ENCODE data around the gene DOCK3. TPM values are rescaled to one million over a fixed set of nuclear protein-coding genes. Genes with fewer than 3 reads are reported as not detected.

The DOCK3 gene
- total and polyA plus RNA-seq, 2 of the 4 experiments (the other 2 are of a cell fraction), result under 0.01 to 0.12 TPM

- H3K27me3 ChIP-seq (ENCODE audit: control insufficient read depth, insufficient read depth, low read length), result no peaks in the 10 kb centered on the region
- H4K8ac ChIP-seq (ENCODE audit: low read depth in 2 of 2, low read length in 2 of 2), result no peak overlapping the region
- no peak overlapping the region for H3K18ac ChIP-seq (ENCODE audit: low read depth, low read length)
- in situ Hi-C loops (cut with MboI; ENCODE audit: low sequenced_read_pairs) (no loop called here), intact Hi-C loops (cut with micrococcal nuclease) (no loop called here), dilution Hi-C loops (cut with HindIII; ENCODE audit: low sequenced_read_pairs, unreplicated experiment) (no loop called here)
- ATAC-seq (ENCODE audit: low read depth) (no peak), DNase-seq (no peak)
- no peak overlapping the region for H2BK120ac ChIP-seq (ENCODE audit: low read depth, low read length)
- no peak overlapping the region for H3K14ac ChIP-seq (replicated peaks; ENCODE audit: low read depth, low read length)
- WGBS, 2 experiments (ENCODE audit: extremely low coverage in 2 of 2, insufficient read length in 1 of 2), result no CpG with 5 or more reads among the region's 1 CpG
- no peak overlapping the region for H3K4me3 ChIP-seq (ENCODE audit: insufficient read depth, low read depth, low read length)
- no peak overlapping the region for H3K4me2 ChIP-seq (ENCODE audit: low read depth, low read length)
- H4K20me1 ChIP-seq (ENCODE audit: insufficient read depth, low read length), result no peaks in the 10 kb centered on the region
- H4K91ac ChIP-seq (ENCODE audit: insufficient read depth, low read depth, low read length), result no peak overlapping the region
- H2AK5ac ChIP-seq (ENCODE audit: low read depth, low read length), result no peak overlapping the region
- no peak overlapping the region for H3K4ac ChIP-seq (ENCODE audit: low read depth, low read length)
- H2BK5ac ChIP-seq (ENCODE audit: low read depth, low read length, poor library complexity, severe bottlenecking), result no peak overlapping the region
- no peaks in the 10 kb centered on the region for H3K79me1 ChIP-seq (ENCODE audit: low read depth in 1 of 2, low read length in 2 of 2)
- no peak overlapping the region for H3K9ac ChIP-seq (ENCODE audit: low read depth, low read length)
- BruUV-seq (replicated peaks), result no TSS peak
- POLR2A ChIA-PET (ENCODE audit: unreplicated experiment), result no interaction called here
- no peaks in the 10 kb centered on the region for H3K4me1 ChIP-seq (ENCODE audit: control insufficient read depth, insufficient read depth, low read length)
- H2BK20ac ChIP-seq (ENCODE audit: low read depth, low read length), result no peak overlapping the region
- no peak overlapping the region for H2AFZ ChIP-seq (replicated peaks; ENCODE audit: low read length, poor library complexity)
- no peak overlapping the region for H2AK9ac ChIP-seq (replicated peaks; ENCODE audit: low read depth, low read length, poor library complexity)
- no peak overlapping the region for H3K56ac ChIP-seq (ENCODE audit: extremely low read depth, insufficient read depth, low read length)
- H3K23ac ChIP-seq (ENCODE audit: low read depth, low read length), result no peak overlapping the region
- no peak for TF ChIP-seq USF2 (IDR thresholded peaks at IDR 0.05; ENCODE audit: low read depth, low read length)
- no peak for TF ChIP-seq RCOR1 (IDR thresholded peaks at IDR 0.05; ENCODE audit: insufficient replicate concordance, low read length)
- no peak for TF ChIP-seq MAFK (IDR thresholded peaks at IDR 0.05; ENCODE audit: low read depth, low read length)
- TF ChIP-seq MXI1 (IDR thresholded peaks at IDR 0.05; ENCODE audit: borderline replicate concordance, low read depth, low read length), result no peak
- TF ChIP-seq CEBPB (IDR thresholded peaks at IDR 0.05; ENCODE audit: low read depth, low read length), result no peak
- TF ChIP-seq CTCF (conservative IDR thresholded peaks at IDR 0.05; ENCODE audit: low read depth, low read length), result no peak
- no peak for TF ChIP-seq CHD1 (IDR thresholded peaks at IDR 0.05; ENCODE audit: low read depth, low read length)
- TF ChIP-seq MAZ (IDR thresholded peaks at IDR 0.05; ENCODE audit: borderline replicate concordance, low read depth, low read length), result no peak
- no peak for TF ChIP-seq RAD21 (IDR thresholded peaks at IDR 0.05; ENCODE audit: low read length)
- TF ChIP-seq RFX5 (IDR thresholded peaks at IDR 0.05; ENCODE audit: low read depth, low read length), result no peak
- TF ChIP-seq, protein P1, sequence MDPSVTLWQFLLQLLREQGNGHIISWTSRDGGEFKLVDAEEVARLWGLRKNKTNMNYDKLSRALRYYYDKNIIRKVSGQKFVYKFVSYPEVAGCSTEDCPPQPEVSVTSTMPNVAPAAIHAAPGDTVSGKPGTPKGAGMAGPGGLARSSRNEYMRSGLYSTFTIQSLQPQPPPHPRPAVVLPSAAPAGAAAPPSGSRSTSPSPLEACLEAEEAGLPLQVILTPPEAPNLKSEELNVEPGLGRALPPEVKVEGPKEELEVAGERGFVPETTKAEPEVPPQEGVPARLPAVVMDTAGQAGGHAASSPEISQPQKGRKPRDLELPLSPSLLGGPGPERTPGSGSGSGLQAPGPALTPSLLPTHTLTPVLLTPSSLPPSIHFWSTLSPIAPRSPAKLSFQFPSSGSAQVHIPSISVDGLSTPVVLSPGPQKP (IDR thresholded peaks at IDR 0.05; ENCODE audit: borderline replicate concordance, low read depth, low read length), result no peak
- CTCF ChIA-PET, result no interaction called here
- H4K5ac ChIP-seq (ENCODE audit: low read depth, low read length), result no peak overlapping the region
- H3K9me3 ChIP-seq (ENCODE audit: control insufficient read depth, insufficient read depth, low read length), result no peaks in the 10 kb centered on the region
- no peaks in the 10 kb centered on the region for H3K9me1 ChIP-seq (ENCODE audit: insufficient read depth, low read length)
- no peak overlapping the region for H3K27ac ChIP-seq (ENCODE audit: insufficient read depth, low read length)
- H3K36me3 ChIP-seq (ENCODE audit: control insufficient read depth, insufficient read depth, low read length), result no peaks in the 10 kb centered on the region
- no peak overlapping the region for H2BK15ac ChIP-seq (ENCODE audit: low read depth, low read length)
Measured at GRCh38 chr3:51052562-51052961, 377.8 kb downstream of the DOCK3 start.

All from IMR-90 (cell line).